MCF 10A (cell line): ENCODE measurements around the gene MAPKAPK2. TPM values are rescaled to one million over a fixed set of nuclear protein-coding genes. Genes with fewer than 3 reads are reported as not detected.

Experiments
- BruUV-seq: library from RNA; stranded (reverse); fragments of 400-500 nt; replicated peaks from 2 replicates; lab custom pipeline; 2021; lab: Mats Ljungman, UMichigan
- CTCF ChIA-PET: fragments of 300-600 bp; sonication (Branson Sonifier 250); formaldehyde crosslinking; extraction: SDS; loops from one replicate; lab custom pipeline; 2021; ENCODE audit warnings: antibody characterized with exemption, inconsistent platforms; lab: Yijun Ruan, JAX
- POLR2A ChIA-PET: fragments of 300-600, 350-650 bp; sonication (Branson Sonifier 250); formaldehyde crosslinking; extraction: SDS; loops from one replicate; lab custom pipeline; 2020; ENCODE audit warnings: antibody characterized with exemption, inconsistent platforms; lab: Yijun Ruan, JAX
- DNase-seq: peaks from one replicate; pipeline ENCODE4 v3.0.0-alpha.2; 2018; ENCODE audit not compliant: unreplicated experiment
- H3K27ac Mint-ChIP-seq: one replicate; pipeline ENCODE4 v1.8.0; 2022; ENCODE audit warnings: mild to moderate bottlenecking, low read depth, mixed read lengths; ENCODE audit not compliant: unreplicated experiment
- H3K27me3 Mint-ChIP-seq: one replicate; pipeline ENCODE4 v1.8.0; 2022; ENCODE audit warnings: mixed read lengths; ENCODE audit not compliant: insufficient read depth, unreplicated experiment
- H3K36me3 Mint-ChIP-seq: one replicate; pipeline ENCODE4 v1.8.0; 2022; ENCODE audit warnings: mild to moderate bottlenecking, moderate library complexity, mixed read lengths; ENCODE audit not compliant: insufficient read depth, unreplicated experiment
- H3K4me1 Mint-ChIP-seq: one replicate; pipeline ENCODE4 v1.8.0; 2022; ENCODE audit warnings: mixed read lengths; ENCODE audit not compliant: insufficient read depth, unreplicated experiment
- H3K4me3 Mint-ChIP-seq: one replicate; pipeline ENCODE4 v1.8.0; 2022; ENCODE audit warnings: mild to moderate bottlenecking, moderate library complexity, mixed read lengths; ENCODE audit not compliant: unreplicated experiment
- H3K9me3 Mint-ChIP-seq: one replicate; pipeline ENCODE4 v1.8.0; 2022; ENCODE audit warnings: mixed read lengths; ENCODE audit not compliant: unreplicated experiment
- CTCF ChIP-seq: fragments of 200-600 bp; IDR thresholded peaks from one replicate; pipeline ENCODE4 v1.8.0; 2022; ENCODE audit warnings: antibody characterized with exemption, mild to moderate bottlenecking; ENCODE audit not compliant: unreplicated experiment
- intact Hi-C: fragments of 100-400 bp; cut with micrococcal nuclease; formaldehyde crosslinking; loops from 2 replicates; pipeline ENCODE4 v1.14.1; 2022
- total RNA-seq: library from RNA; stranded (reverse); gene quantifications from 2 replicates; pipeline ENCODE4 v1.2.3, GENCODE V29; 2022

MAPKAPK2 gene
- total RNA-seq, 1 experiment from 2014 or later = 142 TPM

GRCh38 chr1:206744683-206745082 lies 60.0 kb downstream of the MAPKAPK2 start:
- H3K27me3 Mint-ChIP-seq = peaks cover 8% of the 10 kb centered on the region
- no peaks in the 10 kb centered on the region for H3K36me3 Mint-ChIP-seq
- intact Hi-C loops = no loop called here
- no peaks in the 10 kb centered on the region for H3K9me3 Mint-ChIP-seq
- no peak overlapping the region for H3K27ac Mint-ChIP-seq
- H3K4me1 Mint-ChIP-seq = peaks cover 5% of the 10 kb centered on the region
- DNase-seq = no peak
- no peak overlapping the region for H3K4me3 Mint-ChIP-seq
- no peak for TF ChIP-seq CTCF
- BruUV-seq = no TSS peak
- ChIA-PET CTCF (interaction anchor here (0.6 to 7.1 kb wide), 14 partner anchors 10 to 281 kb away, joined by 3 to 93 read pairs (median 5); partner anchors contain the start of gene IL20), POLR2A (interaction anchor here (0.6 to 1.5 kb wide), 4 partner anchors 8 to 66 kb away, joined by 3 read pairs; partner anchors contain the start of gene IL10)

- intact Hi-C loops = no loop called here
- no TSS peak for BruUV-seq
- Mint-ChIP-seq H3K36me3 (no peaks in the 10 kb centered on the region), H3K9me3 (no peaks in the 10 kb centered on the region), H3K27me3 (peaks cover 10% of the 10 kb centered on the region), H3K4me1 (peaks cover 5% of the 10 kb centered on the region), H3K27ac (no peak overlapping the region), H3K4me3 (no peak overlapping the region)
- DNase-seq = no peak
- CTCF ChIA-PET = interaction anchor here (0.6 to 7.1 kb wide), 9 partner anchors 11 to 282 kb away, joined by 3 to 93 read pairs (median 5); partner anchors contain the start of gene IL20
- no peak for TF ChIP-seq CTCF
- POLR2A ChIA-PET = interaction anchor here (0.6 to 1.5 kb wide), 7 partner anchors 9 to 168 kb away, joined by 3 to 4 read pairs (median 3); partner anchors contain the start of genes DYRK3 and IL10
Measured at GRCh38 chr1:206745301-206745700, 60.6 kb downstream of the MAPKAPK2 start.

GRCh38 chr1:206748348-206749030 lies 63.8 kb downstream of the MAPKAPK2 start:
- Mint-ChIP-seq H3K27ac (no peak overlapping the region), H3K27me3 (peaks cover 31% of the 10 kb centered on the region), H3K36me3 (no peaks in the 10 kb centered on the region), H3K9me3 (no peaks in the 10 kb centered on the region), H3K4me3 (no peak overlapping the region), H3K4me1 (peaks cover 5% of the 10 kb centered on the region)
- no peak for DNase-seq
- ChIA-PET CTCF (interaction anchor here (0.6 to 3.8 kb wide), 17 partner anchors 14 to 336 kb away, joined by 3 to 30 read pairs (median 4); partner anchors contain the start of gene C1orf116), POLR2A (interaction anchor here (0.7 to 2.0 kb wide), 5 partner anchors 8 to 113 kb away, joined by 3 to 5 read pairs (median 3); partner anchors contain the start of gene DYRK3)
- intact Hi-C loops = no loop called here
- no TSS peak for BruUV-seq
- no peak for TF ChIP-seq CTCF

- Mint-ChIP-seq H3K9me3 (no peaks in the 10 kb centered on the region), H3K27me3 (peaks cover 47% of the 10 kb centered on the region), H3K4me3 (no peak overlapping the region), H3K4me1 (peaks cover 5% of the 10 kb centered on the region), H3K27ac (no peak overlapping the region), H3K36me3 (no peaks in the 10 kb centered on the region)
- ChIA-PET POLR2A (interaction anchor here (0.6 kb wide), 1 partner anchor 42 kb away, joined by 3 read pairs; no protein-coding TSS in a partner anchor), CTCF (interaction anchor here (0.7 to 1.6 kb wide), 2 partner anchors 16 to 36 kb away, joined by 4 to 6 read pairs; no protein-coding TSS in a partner anchor)
- DNase-seq = no peak
- BruUV-seq = no TSS peak
- TF ChIP-seq CTCF = no peak
- intact Hi-C loops = no loop called here
Measured at GRCh38 chr1:206751891-206752290, 67.2 kb downstream of the MAPKAPK2 start.
